ENCODE data around the gene LINGO4. TPM values are rescaled to one million over a fixed set of nuclear protein-coding genes. Genes with fewer than 3 reads are reported as not detected.

Gene LINGO4, protein sequence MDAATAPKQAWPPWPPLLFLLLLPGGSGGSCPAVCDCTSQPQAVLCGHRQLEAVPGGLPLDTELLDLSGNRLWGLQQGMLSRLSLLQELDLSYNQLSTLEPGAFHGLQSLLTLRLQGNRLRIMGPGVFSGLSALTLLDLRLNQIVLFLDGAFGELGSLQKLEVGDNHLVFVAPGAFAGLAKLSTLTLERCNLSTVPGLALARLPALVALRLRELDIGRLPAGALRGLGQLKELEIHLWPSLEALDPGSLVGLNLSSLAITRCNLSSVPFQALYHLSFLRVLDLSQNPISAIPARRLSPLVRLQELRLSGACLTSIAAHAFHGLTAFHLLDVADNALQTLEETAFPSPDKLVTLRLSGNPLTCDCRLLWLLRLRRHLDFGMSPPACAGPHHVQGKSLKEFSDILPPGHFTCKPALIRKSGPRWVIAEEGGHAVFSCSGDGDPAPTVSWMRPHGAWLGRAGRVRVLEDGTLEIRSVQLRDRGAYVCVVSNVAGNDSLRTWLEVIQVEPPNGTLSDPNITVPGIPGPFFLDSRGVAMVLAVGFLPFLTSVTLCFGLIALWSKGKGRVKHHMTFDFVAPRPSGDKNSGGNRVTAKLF
- total RNA-seq, result not detected

GRCh38 chr1:151805066-151805820, at the start of gene LINGO4:
Gene LINGO4 (minus strand): TSS chr1:151805419. CDS start chr1:151802704, 2,715 bp downstream.
- FAIRE-seq (no peak), DNase-seq (ENCODE audit: low spot score in 2 of 2) (no peak)

DNA sequence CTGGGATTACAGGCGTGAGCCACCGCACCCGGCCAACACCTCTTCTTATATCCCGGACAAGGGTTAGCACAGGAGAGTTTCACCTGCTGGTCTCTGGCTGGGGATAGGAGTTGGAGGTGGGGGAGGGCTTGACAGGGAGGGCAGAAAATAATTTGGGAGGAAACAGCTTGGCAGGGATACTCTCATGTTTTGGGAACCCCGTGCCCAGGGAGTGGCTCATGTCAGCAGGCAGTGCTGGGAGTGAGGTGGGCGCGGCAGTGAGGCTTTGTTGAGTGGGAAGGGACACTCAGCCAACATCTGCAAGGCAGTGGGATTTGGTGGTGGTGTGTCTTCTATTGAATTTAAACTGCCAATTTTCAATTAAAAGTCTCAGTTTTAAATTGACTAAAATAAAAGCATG, 49.4 kb upstream of the LINGO4 start:
- FAIRE-seq (no peak), DNase-seq (ENCODE audit: low spot score in 2 of 2) (no peak)

DNA sequence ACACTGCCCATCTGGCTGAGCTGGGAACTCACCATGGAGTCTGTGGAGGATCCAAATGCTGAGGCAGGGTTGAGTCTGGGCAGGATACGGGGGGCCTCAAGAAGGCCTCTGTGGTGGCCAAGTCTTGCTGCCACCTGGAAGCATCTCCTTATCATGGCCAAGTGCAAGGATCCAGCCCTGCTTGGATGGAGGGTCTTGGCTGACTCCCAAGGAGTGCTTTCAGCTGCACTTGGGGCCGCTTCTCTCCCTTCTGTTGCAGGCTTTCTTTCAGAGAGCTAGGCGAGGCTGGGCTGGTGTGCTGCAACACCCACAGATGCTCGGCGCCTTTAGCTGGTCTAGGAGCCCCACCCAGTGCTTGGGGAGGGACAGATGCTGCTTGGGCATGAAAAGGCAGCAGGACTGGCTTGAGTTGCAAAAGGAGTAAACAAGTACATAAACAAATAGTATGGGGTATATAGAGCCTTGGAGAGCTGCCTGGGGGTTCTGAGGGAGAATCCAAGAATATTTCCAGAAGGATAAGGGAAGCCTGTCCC, 48.3 kb upstream of the LINGO4 start, which contains the start of gene THEM5:
Gene THEM5, minus strand, starts transcription at position 302 of the 533 bp plus-strand sequence. Its CDS starts 147 bp downstream, at position 155.
- DNase-seq (ENCODE audit: low spot score in 2 of 2) (no peak), FAIRE-seq (no peak)

DNA sequence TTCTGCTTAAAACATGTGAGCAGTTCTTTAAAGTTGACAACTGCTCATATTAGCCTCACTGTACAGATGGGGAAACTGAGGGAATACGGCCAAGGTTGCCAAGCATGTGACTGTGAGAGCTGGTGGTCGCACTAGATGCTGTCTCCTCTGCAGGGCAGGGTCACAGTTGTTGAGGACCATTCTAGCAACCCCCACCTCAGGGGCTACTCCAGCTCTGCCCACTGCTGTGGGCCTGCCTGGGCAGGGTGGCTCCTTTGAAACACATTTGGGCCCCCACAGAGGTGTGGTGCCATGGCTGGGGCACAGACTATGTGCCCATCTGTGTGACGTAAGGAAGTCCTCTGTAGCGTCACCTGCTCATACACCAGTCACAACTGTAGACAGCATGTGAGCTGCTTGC, 47.5 kb upstream of the LINGO4 start:
- no peak for FAIRE-seq
- no peak for DNase-seq (ENCODE audit: low spot score in 2 of 2)

GRCh38 chr1:151851886-151852285, 46.7 kb upstream of the LINGO4 start:
- DNase-seq (ENCODE audit: low spot score in 2 of 2), result no peak
- no peak for FAIRE-seq

DNA sequence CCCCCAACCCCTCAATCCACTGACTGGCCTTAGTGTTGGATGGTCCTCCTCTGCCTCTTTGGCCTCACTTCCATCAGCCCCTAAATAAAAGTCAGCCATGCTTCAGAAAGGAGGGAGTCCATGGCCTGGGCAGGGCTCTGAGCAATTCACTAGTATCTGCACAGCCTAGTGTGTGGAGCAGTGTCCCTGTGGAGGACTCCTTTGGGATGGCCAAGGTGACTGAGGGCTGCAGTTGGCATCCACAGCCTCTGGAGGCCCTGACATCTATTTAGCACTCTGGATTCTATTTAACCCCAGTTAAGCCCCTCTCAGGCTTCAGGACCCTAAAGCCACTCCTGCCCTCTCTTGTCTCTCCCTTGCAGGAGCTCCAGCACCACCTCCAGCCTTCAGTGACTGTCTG, 44.7 kb upstream of the LINGO4 start:
- DNase-seq (ENCODE audit: low spot score in 2 of 2), result no peak
- no peak for FAIRE-seq

- DNase-seq (ENCODE audit: low spot score in 2 of 2) (no peak), FAIRE-seq (no peak)
Measured at GRCh38 chr1:151849126-151849525, 43.9 kb upstream of the LINGO4 start.

DNA sequence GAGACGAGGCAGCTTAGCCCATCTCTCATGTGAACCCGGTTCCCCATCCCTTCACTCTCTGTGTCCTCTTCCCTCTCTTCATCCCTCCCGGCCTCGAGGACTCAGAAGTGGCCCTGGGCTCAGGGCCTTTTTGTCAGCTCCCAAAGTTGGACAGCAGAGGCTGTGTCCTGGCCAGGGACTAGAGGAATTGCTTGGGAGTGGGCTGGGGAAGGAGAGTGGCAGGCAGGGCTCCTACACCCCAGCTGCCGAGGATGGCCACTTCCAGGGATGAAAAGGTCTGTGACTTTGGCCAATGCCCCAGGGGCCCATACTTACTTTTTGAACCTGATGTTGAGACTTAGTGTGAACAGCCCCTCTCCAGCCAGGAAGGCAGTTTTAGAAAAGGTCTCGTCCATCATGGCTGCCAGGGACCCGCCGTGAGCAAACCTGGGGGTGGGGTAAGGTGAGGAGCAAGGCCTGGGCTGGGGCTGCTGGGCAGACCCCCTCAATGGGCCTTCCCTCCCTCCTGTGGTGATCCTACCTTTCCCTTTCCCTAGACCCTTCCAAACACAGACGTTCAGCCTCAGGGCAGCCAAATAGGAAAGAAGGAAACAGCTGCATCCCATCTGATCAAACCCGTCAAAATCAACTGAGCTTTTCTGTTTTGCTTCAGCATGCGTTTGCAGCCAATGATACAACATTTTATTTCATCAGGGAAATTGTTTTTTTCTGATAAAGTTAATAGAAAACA, 42.8 kb upstream of the LINGO4 start:
- DNase-seq (ENCODE audit: low spot score in 2 of 2) (no peak), FAIRE-seq (no peak)

GRCh38 chr1:151846686-151847237, 41.5 kb upstream of the LINGO4 start:
- DNase-seq (ENCODE audit: low spot score in 2 of 2), result no peak
- no peak for FAIRE-seq

DNA sequence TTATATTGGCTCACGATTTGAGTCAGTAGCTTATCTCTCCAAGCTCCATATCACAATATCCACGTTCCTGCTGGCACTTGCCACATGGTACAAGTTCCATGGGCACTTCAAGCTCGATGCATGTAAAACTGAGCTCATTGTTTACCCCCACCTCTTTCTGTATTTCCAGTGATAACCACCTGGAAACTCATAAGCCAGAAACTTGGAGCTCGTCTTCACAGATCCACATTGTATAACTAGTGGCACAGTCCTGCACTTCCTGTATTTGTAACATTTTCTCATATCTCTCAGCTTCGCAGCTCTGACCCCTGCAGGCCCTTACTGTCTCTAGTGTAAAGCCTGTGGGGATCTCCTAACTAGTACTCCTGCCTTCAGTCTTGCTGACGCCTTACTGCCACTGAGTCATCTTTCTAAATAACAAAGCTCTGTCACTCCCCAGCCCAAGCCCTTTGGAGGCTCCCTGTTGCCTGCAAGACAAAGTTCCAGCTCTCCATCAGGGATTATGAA, 40.9 kb upstream of the LINGO4 start:
- FAIRE-seq (no peak), DNase-seq (ENCODE audit: low spot score in 2 of 2) (no peak)

DNA sequence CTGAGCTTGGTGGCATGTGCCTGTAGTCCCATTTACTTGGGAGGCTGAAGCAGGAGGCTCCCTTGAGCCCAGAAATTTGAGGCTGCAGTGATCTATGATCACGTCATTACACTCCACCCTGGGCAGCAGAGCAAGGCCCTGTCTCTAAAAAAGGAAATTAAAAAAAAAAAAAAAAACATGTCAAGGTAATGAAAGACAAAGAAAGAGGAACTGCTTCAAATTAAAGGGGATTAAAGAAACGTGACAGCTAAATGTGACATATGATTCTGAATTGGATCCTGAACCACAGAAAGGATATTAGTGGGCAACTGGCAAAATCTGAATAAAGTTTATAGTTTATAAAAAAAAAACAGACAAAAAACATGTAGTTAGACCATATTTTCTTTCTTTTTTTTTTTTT, 38.2 kb upstream of the LINGO4 start:
- no peak for DNase-seq (ENCODE audit: low spot score in 2 of 2)
- no peak for FAIRE-seq

DNA sequence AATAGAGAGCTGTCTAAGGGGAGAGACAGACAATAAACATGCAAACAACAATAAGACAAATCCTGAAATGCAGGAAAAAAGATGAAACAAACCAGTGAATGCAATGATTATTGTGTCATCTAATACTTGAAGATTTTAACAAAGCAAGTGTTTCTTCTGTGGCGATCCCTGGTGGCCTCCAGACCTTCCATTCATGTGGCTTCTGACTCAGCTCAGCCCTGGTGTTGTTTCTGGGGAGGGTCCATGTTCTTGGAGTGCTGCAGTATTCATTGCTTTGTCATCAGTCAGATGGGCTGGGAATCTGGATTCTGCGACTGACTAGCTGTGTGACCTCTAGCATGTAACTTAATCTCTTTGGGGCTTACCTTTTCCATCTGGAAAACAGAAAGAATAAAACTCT, 35.9 kb upstream of the LINGO4 start:
- no peak for FAIRE-seq

DNA sequence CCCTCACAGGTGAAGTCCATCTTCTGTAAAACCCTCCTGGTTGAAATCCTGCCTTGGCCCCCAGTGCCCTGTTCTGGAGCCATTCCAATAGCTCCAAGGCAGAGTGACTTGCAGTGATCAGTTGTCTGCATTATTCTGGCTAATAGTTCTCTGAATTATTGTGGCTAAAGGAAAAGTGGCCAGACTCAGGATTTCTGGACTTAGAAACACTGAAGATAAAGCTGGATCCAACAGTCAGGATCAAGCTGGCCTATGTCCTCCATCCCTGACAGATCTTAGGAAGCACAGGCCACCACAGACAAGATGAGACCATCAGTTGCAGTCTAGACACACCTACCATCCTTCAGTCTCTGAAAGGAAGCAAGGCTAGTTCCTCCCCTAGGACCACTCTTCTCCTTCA, 35.2 kb upstream of the LINGO4 start:
- DNase-seq (ENCODE audit: low spot score in 2 of 2) (no peak), FAIRE-seq (no peak)

More for the DNA sequence above, 35.9 kb upstream of the LINGO4 start:
- no peak for DNase-seq (ENCODE audit: low spot score in 2 of 2)

DNA sequence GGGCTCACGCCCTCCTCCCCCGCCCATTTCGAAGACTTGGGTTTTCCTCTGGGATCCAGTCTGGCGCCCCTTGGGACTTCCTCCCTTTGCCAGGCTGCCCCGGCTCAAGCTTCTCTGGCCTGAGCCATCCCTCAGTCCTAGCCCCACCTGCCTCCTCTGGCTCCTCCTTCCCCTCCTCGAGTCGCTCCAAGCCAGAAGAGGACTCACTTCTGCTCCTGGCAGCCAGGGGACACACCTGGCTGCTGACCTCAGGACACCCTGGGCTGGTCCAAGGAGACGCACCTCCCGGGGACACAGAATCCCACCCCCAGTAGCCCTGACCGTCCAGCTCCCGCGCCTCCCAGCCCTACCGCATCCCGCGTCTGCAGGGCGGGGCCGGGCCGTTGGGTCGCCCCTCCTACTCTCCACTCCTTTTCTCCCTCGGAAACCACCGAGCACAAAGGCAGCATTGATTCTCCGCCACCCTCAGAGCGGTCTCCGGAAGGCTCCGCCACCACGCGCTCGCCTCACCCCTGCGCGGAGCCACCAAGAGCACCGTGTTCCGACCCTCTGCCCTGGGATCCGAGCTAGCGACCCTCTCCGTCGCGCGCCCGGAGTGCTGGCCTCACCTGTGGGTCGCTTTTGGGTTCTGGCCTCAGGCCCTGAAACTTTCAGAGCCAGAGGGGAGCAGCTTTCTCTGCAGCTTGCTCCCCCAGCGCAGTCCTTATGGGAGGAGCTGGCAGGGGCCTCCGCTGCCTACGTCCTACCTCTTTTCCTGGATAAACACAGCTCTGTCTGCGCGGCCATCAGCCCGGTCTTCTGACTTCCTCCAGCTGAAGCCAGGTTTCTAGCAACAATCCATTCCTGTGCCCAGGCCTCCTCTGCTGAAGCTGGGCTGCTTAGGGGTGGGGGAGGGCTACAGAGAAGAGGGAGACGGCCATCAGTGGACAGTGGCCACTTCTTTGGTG, 34.5 kb upstream of the LINGO4 start, which contains the start of gene C2CD4D:
Gene C2CD4D, minus strand, starts transcription at position 364 of the 947 bp plus-strand sequence. CDS start 831 bp downstream, outside the sequence.
- FAIRE-seq (no peak), DNase-seq (ENCODE audit: low spot score in 2 of 2) (peak; percentile 78 to 85)

- FAIRE-seq (no peak), DNase-seq (ENCODE audit: low spot score in 2 of 2) (no peak)
Measured at GRCh38 chr1:151839082-151839412, 33.8 kb upstream of the LINGO4 start.

GRCh38 chr1:151838222-151839081, 33.2 kb upstream of the LINGO4 start:
- DNase-seq (ENCODE audit: low spot score in 2 of 2) (peak; percentile 56 to 64), FAIRE-seq (no peak)

DNA sequence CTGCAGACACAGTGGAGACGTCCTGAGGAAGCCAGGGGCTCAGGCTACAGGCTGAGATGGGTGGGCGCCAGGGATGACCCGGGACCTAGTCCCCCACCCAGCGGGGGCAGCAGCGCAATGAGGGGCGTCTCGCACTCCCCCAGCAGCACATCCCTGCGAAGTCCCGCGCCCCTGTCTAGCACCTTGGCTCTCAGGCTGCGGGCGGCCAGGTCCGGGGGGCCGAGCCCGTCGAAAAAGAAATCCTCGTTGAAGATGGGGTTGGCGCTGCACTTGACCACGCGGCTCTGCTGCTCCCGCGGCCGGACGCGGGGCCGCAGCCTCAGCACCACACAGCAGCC, 32.6 kb upstream of the LINGO4 start:
- DNase-seq (ENCODE audit: low spot score in 2 of 2) (no peak), FAIRE-seq (no peak)

DNA sequence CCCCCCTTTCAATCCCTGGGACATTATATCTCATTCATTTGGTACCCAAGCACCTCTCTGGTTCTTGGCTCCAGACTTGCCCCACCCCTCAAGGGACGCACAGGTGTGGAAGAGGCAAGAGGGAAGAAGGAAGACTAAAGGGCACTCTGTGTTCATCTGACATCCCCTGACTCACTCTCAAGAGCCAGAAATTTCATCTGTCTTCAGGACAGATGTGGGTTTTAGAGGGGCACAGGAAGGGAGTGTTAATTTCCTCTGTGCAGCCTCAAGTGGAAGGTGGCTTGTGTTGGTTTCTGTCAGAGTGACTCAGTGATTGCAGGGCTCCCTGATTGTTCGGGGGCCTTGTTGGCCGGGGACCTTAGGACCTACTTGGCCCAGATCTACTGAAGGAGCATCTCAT, 32.0 kb upstream of the LINGO4 start:
- no peak for DNase-seq (ENCODE audit: low spot score in 2 of 2)
- FAIRE-seq, result no peak
